Stimulated activated effector memory CD8-positive, alpha-beta T cell treated with anti-CD3 and anti-CD28 coated beads, Interleukin-12 subunit alpha, Interleukin-12 subunit beta, amount 100 ng/mL, for 72 hours (primary cell): ENCODE results near the gene KRT71.
"Not testable (repeated sequence)": the region's sequence is repeated elsewhere in the genome, so short reads cannot be mapped to it uniquely, and the experiment has no call there.

Experiments
- ATAC-seq: fragments of 150-1000 bp; cut with Tn5 transposase; 2 replicates; pipeline ENCODE4 v1.10.0; 2021
- DNase-seq, 2 donors: peaks; one replicate each; pipeline ENCODE4 v3.0.0; 2021 to 2022; ENCODE audit warnings: low spot score in 2 of 2
- H3K27ac Mint-ChIP-seq: one replicate; pipeline ENCODE4 v1.8.0; 2022; ENCODE audit warnings: mild to moderate bottlenecking, mixed read lengths
- H3K36me3 Mint-ChIP-seq: one replicate; pipeline ENCODE4 v1.8.0; 2022; ENCODE audit warnings: mild to moderate bottlenecking, mixed read lengths
- H3K4me1 Mint-ChIP-seq: one replicate; pipeline ENCODE4 v1.8.0; 2022; ENCODE audit warnings: mixed read lengths
- H3K4me3 Mint-ChIP-seq: one replicate; pipeline ENCODE4 v1.8.0; 2022; ENCODE audit warnings: mild to moderate bottlenecking, mixed read lengths
- H3K9me3 Mint-ChIP-seq: one replicate; pipeline ENCODE4 v1.8.0; 2022; ENCODE audit warnings: mixed read lengths

Gene KRT71

GRCh38 chr12:52508211-52508610 is 44.7 kb downstream of the KRT71 start:
- H3K36me3 Mint-ChIP-seq, result no peaks in the 10 kb centered on the region
- peaks cover 5% of the 10 kb centered on the region for H3K9me3 Mint-ChIP-seq
- ATAC-seq, result no peak
- no peak overlapping the region for H3K27ac Mint-ChIP-seq
- no peaks in the 10 kb centered on the region for H3K4me1 Mint-ChIP-seq
- peak in 1 of 2 donors; percentile 29 for DNase-seq
- no peak overlapping the region for H3K4me3 Mint-ChIP-seq

- ATAC-seq (peak; percentile 37), DNase-seq (no peak)
- Mint-ChIP-seq H3K4me3 (no peak overlapping the region), H3K36me3 (no peaks in the 10 kb centered on the region), H3K27ac (no peak overlapping the region), H3K9me3 (peaks cover 5% of the 10 kb centered on the region), H3K4me1 (no peaks in the 10 kb centered on the region)
These were observed 45.9 kb downstream of the KRT71 start for GRCh38 chr12:52506858-52507715.

GRCh38 chr12:52502877-52503276 is 50.1 kb downstream of the KRT71 start:
- no peaks in the 10 kb centered on the region for H3K4me1 Mint-ChIP-seq
- no peak overlapping the region for H3K4me3 Mint-ChIP-seq
- no peaks in the 10 kb centered on the region for H3K36me3 Mint-ChIP-seq
- no peaks in the 10 kb centered on the region for H3K9me3 Mint-ChIP-seq
- ATAC-seq (no peak), DNase-seq (no peak)
- H3K27ac Mint-ChIP-seq, result no peak overlapping the region

GRCh38 chr12:52501490-52501889 is 51.5 kb downstream of the KRT71 start:
- Mint-ChIP-seq H3K9me3 (no peaks in the 10 kb centered on the region), H3K4me1 (no peaks in the 10 kb centered on the region), H3K36me3 (no peaks in the 10 kb centered on the region), H3K27ac (no peak overlapping the region), H3K4me3 (no peak overlapping the region)
- ATAC-seq, result no peak
- DNase-seq, result no peak

- ATAC-seq, H3K27ac Mint-ChIP-seq, DNase-seq, H3K36me3 Mint-ChIP-seq, H3K4me3 Mint-ChIP-seq, H3K4me1 Mint-ChIP-seq, H3K9me3 Mint-ChIP-seq: not testable (repeated sequence)
These were observed 52.4 kb downstream of the KRT71 start for GRCh38 chr12:52500574-52500973.

- Mint-ChIP-seq H3K4me1 (peaks cover 5% of the 10 kb centered on the region), H3K4me3 (no peak overlapping the region), H3K36me3 (no peaks in the 10 kb centered on the region), H3K9me3 (no peaks in the 10 kb centered on the region), H3K27ac (no peak overlapping the region)
- DNase-seq, result no peak
- no peak for ATAC-seq
These were observed 53.0 kb downstream of the KRT71 start for GRCh38 chr12:52499806-52500560.

GRCh38 chr12:52498946-52499345 is 54.0 kb downstream of the KRT71 start:
- Mint-ChIP-seq H3K36me3 (no peaks in the 10 kb centered on the region), H3K4me3 (no peak overlapping the region), H3K27ac (no peak overlapping the region), H3K9me3 (no peaks in the 10 kb centered on the region), H3K4me1 (peaks cover 5% of the 10 kb centered on the region)
- no peak for ATAC-seq
- DNase-seq, result no peak

GRCh38 chr12:52497975-52498374 is 55.0 kb downstream of the KRT71 start:
- H3K36me3 Mint-ChIP-seq, result no peaks in the 10 kb centered on the region
- H3K9me3 Mint-ChIP-seq, result no peaks in the 10 kb centered on the region
- H3K4me1 Mint-ChIP-seq, result peaks cover 5% of the 10 kb centered on the region
- H3K27ac Mint-ChIP-seq, result no peak overlapping the region
- no peak for DNase-seq
- H3K4me3 Mint-ChIP-seq, result no peak overlapping the region
- ATAC-seq, result no peak

GRCh38 chr12:52496590-52497071 is 56.3 kb downstream of the KRT71 start:
- Mint-ChIP-seq H3K27ac (no peak overlapping the region), H3K4me1 (peaks cover 5% of the 10 kb centered on the region)
- DNase-seq, result no peak

GRCh38 chr12:52496054-52496453 is 56.9 kb downstream of the KRT71 start:
- Mint-ChIP-seq H3K4me3 (no peak overlapping the region), H3K4me1 (peaks cover 5% of the 10 kb centered on the region), H3K27ac (no peak overlapping the region), H3K9me3 (no peaks in the 10 kb centered on the region), H3K36me3 (no peaks in the 10 kb centered on the region)
- DNase-seq, result no peak
- ATAC-seq, result no peak

More at GRCh38 chr12:52496590-52497071, 56.3 kb downstream of the KRT71 start:
- Mint-ChIP-seq H3K9me3 (no peaks in the 10 kb centered on the region), H3K4me3 (no peak overlapping the region), H3K36me3 (no peaks in the 10 kb centered on the region)
- ATAC-seq, result no peak

GRCh38 chr12:52495389-52495788 is 57.6 kb downstream of the KRT71 start:
- no peak overlapping the region for H3K27ac Mint-ChIP-seq
- no peak overlapping the region for H3K4me3 Mint-ChIP-seq
- no peaks in the 10 kb centered on the region for H3K36me3 Mint-ChIP-seq
- DNase-seq (no peak), ATAC-seq (no peak)
- no peaks in the 10 kb centered on the region for H3K9me3 Mint-ChIP-seq
- H3K4me1 Mint-ChIP-seq, result peaks cover 5% of the 10 kb centered on the region

GRCh38 chr12:52494518-52494917 is 58.4 kb downstream of the KRT71 start:
- DNase-seq, result no peak

GRCh38 chr12:52494100-52494499 is 58.8 kb downstream of the KRT71 start:
- Mint-ChIP-seq H3K36me3 (no peaks in the 10 kb centered on the region), H3K4me1 (peaks cover 5% of the 10 kb centered on the region), H3K9me3 (no peaks in the 10 kb centered on the region), H3K4me3 (no peak overlapping the region), H3K27ac (no peak overlapping the region)
- no peak for ATAC-seq
- DNase-seq, result no peak

More at GRCh38 chr12:52494518-52494917, 58.4 kb downstream of the KRT71 start:
- no peak for ATAC-seq
- H3K4me1 Mint-ChIP-seq, result peaks cover 5% of the 10 kb centered on the region
- no peaks in the 10 kb centered on the region for H3K9me3 Mint-ChIP-seq
- H3K27ac Mint-ChIP-seq, result no peak overlapping the region
- H3K4me3 Mint-ChIP-seq, result no peak overlapping the region
- no peaks in the 10 kb centered on the region for H3K36me3 Mint-ChIP-seq
